ENCODE results near the gene UBE2V1.

- no peak for TF ChIP-seq CTCF (IDR thresholded peaks at IDR 0.05)
- TF ChIP-seq EZH2 (IDR thresholded peaks at IDR 0.05; ENCODE audit: borderline replicate concordance, insufficient read depth, low read depth, low read length, poor library complexity, severe bottlenecking), result no peak
Measured at GRCh38 chr20:50067018-50067417, 45.9 kb downstream of the UBE2V1 start.
